ENCODE measurements around the gene LILRB4. TPM values are rescaled to one million over a fixed set of nuclear protein-coding genes. Genes with fewer than 3 reads are reported as not detected.

The LILRB4 gene
- total RNA-seq, 1 donor from 2014 or later = not detected

GRCh38 chr19:54692298-54692615, 29.5 kb downstream of the LILRB4 start:
- H3K79me2 ChIP-seq (ENCODE audit: insufficient read depth, low read length) = no peaks in the 10 kb centered on the region
- H3K27ac ChIP-seq (ENCODE audit: low read depth, low read length) = no peak overlapping the region
- H3K4me3 Mint-ChIP-seq (ENCODE audit: unreplicated experiment) = no peak overlapping the region
- no peaks in the 10 kb centered on the region for H3K36me3 ChIP-seq (ENCODE audit: insufficient read depth, low read length)
- TF ChIP-seq EZH2 (IDR thresholded peaks at IDR 0.05; ENCODE audit: insufficient read depth, low read length) = no peak
- TF ChIP-seq, protein P1, sequence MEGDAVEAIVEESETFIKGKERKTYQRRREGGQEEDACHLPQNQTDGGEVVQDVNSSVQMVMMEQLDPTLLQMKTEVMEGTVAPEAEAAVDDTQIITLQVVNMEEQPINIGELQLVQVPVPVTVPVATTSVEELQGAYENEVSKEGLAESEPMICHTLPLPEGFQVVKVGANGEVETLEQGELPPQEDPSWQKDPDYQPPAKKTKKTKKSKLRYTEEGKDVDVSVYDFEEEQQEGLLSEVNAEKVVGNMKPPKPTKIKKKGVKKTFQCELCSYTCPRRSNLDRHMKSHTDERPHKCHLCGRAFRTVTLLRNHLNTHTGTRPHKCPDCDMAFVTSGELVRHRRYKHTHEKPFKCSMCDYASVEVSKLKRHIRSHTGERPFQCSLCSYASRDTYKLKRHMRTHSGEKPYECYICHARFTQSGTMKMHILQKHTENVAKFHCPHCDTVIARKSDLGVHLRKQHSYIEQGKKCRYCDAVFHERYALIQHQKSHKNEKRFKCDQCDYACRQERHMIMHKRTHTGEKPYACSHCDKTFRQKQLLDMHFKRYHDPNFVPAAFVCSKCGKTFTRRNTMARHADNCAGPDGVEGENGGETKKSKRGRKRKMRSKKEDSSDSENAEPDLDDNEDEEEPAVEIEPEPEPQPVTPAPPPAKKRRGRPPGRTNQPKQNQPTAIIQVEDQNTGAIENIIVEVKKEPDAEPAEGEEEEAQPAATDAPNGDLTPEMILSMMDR (IDR thresholded peaks at IDR 0.05; ENCODE audit: insufficient read depth, low read depth, low read length) = no peak
- H3K9me3 ChIP-seq (ENCODE audit: insufficient read depth, low read depth, low read length) = peaks cover 7% of the 10 kb centered on the region
- H3K27me3 Mint-ChIP-seq (ENCODE audit: low read depth, unreplicated experiment) = no peaks in the 10 kb centered on the region
- H3K9ac ChIP-seq (ENCODE audit: low read length) = no peak overlapping the region
- no peaks in the 10 kb centered on the region for H3K4me1 ChIP-seq (ENCODE audit: insufficient read depth, low read length)
- H3K27ac Mint-ChIP-seq (ENCODE audit: unreplicated experiment) = no peak overlapping the region
- no peaks in the 10 kb centered on the region for H3K4me1 Mint-ChIP-seq (ENCODE audit: low read depth, unreplicated experiment)
- H2AFZ ChIP-seq (ENCODE audit: low read depth, low read length) = no peak overlapping the region
- FAIRE-seq = no peak
- H3K4me2 ChIP-seq (ENCODE audit: low read length) = no peak overlapping the region
- H3K9me3 Mint-ChIP-seq (ENCODE audit: unreplicated experiment) = peaks cover 12% of the 10 kb centered on the region
- H3K27me3 ChIP-seq (ENCODE audit: insufficient read depth, low read length) = no peaks in the 10 kb centered on the region
- no peak for DNase-seq (ENCODE audit: low read depth)
- no peak overlapping the region for H3K4me3 ChIP-seq (ENCODE audit: insufficient read depth, low read depth, low read length)
- no peaks in the 10 kb centered on the region for H3K36me3 Mint-ChIP-seq (ENCODE audit: low read depth, unreplicated experiment)
- no peaks in the 10 kb centered on the region for H4K20me1 ChIP-seq (ENCODE audit: insufficient read depth, low read length)

DNA sequence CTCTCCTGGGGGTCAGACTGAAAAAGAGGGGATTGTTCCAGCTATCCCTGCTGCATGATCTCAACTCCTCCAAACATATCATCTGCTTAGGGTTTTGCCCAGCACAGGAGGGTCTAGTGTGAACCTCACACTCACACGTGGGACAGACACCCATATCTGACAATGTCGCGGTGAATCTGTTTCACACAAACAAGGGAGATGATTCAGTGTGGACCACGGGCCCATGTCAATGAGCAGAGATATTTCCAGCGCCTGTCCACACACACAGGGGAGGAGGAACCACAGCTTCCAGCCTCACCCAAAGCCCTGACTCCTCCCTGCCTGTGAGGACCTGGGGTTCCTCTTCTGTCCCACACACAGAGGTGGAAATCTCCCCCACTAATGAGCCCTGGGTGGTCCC, 31.9 kb downstream of the LILRB4 start:
- peaks cover 12% of the 10 kb centered on the region for H3K9me3 Mint-ChIP-seq (ENCODE audit: unreplicated experiment)
- H2AFZ ChIP-seq (ENCODE audit: low read depth, low read length) = no peak overlapping the region
- no peak overlapping the region for H3K4me3 ChIP-seq (ENCODE audit: insufficient read depth, low read depth, low read length)
- peaks cover 7% of the 10 kb centered on the region for H3K9me3 ChIP-seq (ENCODE audit: insufficient read depth, low read depth, low read length)
- no peak overlapping the region for H3K4me2 ChIP-seq (ENCODE audit: low read length)
- H3K27ac Mint-ChIP-seq (ENCODE audit: unreplicated experiment) = no peak overlapping the region
- H3K36me3 Mint-ChIP-seq (ENCODE audit: low read depth, unreplicated experiment) = no peaks in the 10 kb centered on the region
- no peak for TF ChIP-seq EZH2 (IDR thresholded peaks at IDR 0.05; ENCODE audit: insufficient read depth, low read length)
- TF ChIP-seq, protein P1 (IDR thresholded peaks at IDR 0.05; ENCODE audit: insufficient read depth, low read depth, low read length) = no peak
- no peaks in the 10 kb centered on the region for H3K4me1 Mint-ChIP-seq (ENCODE audit: low read depth, unreplicated experiment)
- no peak for FAIRE-seq
- H3K27me3 Mint-ChIP-seq (ENCODE audit: low read depth, unreplicated experiment) = no peaks in the 10 kb centered on the region
- H3K79me2 ChIP-seq (ENCODE audit: insufficient read depth, low read length) = no peaks in the 10 kb centered on the region
- no peak overlapping the region for H3K9ac ChIP-seq (ENCODE audit: low read length)
- no peaks in the 10 kb centered on the region for H3K4me1 ChIP-seq (ENCODE audit: insufficient read depth, low read length)
- H3K27ac ChIP-seq (ENCODE audit: low read depth, low read length) = no peak overlapping the region
- DNase-seq (ENCODE audit: low read depth) = no peak
- H3K27me3 ChIP-seq (ENCODE audit: insufficient read depth, low read length) = no peaks in the 10 kb centered on the region
- no peak overlapping the region for H3K4me3 Mint-ChIP-seq (ENCODE audit: unreplicated experiment)
- H4K20me1 ChIP-seq (ENCODE audit: insufficient read depth, low read length) = no peaks in the 10 kb centered on the region
- H3K36me3 ChIP-seq (ENCODE audit: insufficient read depth, low read length) = no peaks in the 10 kb centered on the region

GRCh38 chr19:54696117-54696548, 33.3 kb downstream of the LILRB4 start:
- no peaks in the 10 kb centered on the region for H3K4me1 Mint-ChIP-seq (ENCODE audit: low read depth, unreplicated experiment)

More at GRCh38 chr19:54696117-54696548, 33.3 kb downstream of the LILRB4 start:
- Mint-ChIP-seq H3K4me3 (ENCODE audit: unreplicated experiment) (no peak overlapping the region), H3K36me3 (ENCODE audit: low read depth, unreplicated experiment) (no peaks in the 10 kb centered on the region), H3K27me3 (ENCODE audit: low read depth, unreplicated experiment) (no peaks in the 10 kb centered on the region), H3K9me3 (ENCODE audit: unreplicated experiment) (peaks cover 13% of the 10 kb centered on the region), H3K27ac (ENCODE audit: unreplicated experiment) (no peak overlapping the region)
- H3K4me2 ChIP-seq (ENCODE audit: low read length) = no peak overlapping the region
- H3K9ac ChIP-seq (ENCODE audit: low read length) = no peak overlapping the region
- H3K4me1 ChIP-seq (ENCODE audit: insufficient read depth, low read length) = no peaks in the 10 kb centered on the region
- H2AFZ ChIP-seq (ENCODE audit: low read depth, low read length) = no peak overlapping the region
- FAIRE-seq (no peak), DNase-seq (ENCODE audit: low read depth) (no peak)
- no peaks in the 10 kb centered on the region for H3K27me3 ChIP-seq (ENCODE audit: insufficient read depth, low read length)
- H3K36me3 ChIP-seq (ENCODE audit: insufficient read depth, low read length) = no peaks in the 10 kb centered on the region
- H3K4me3 ChIP-seq (ENCODE audit: insufficient read depth, low read depth, low read length) = no peak overlapping the region
- H3K9me3 ChIP-seq (ENCODE audit: insufficient read depth, low read depth, low read length) = peaks cover 13% of the 10 kb centered on the region
- no peaks in the 10 kb centered on the region for H4K20me1 ChIP-seq (ENCODE audit: insufficient read depth, low read length)
- no peak overlapping the region for H3K27ac ChIP-seq (ENCODE audit: low read depth, low read length)
- H3K79me2 ChIP-seq (ENCODE audit: insufficient read depth, low read length) = no peaks in the 10 kb centered on the region
- TF ChIP-seq, protein P1 (IDR thresholded peaks at IDR 0.05; ENCODE audit: insufficient read depth, low read depth, low read length) = no peak
- no peak for TF ChIP-seq EZH2 (IDR thresholded peaks at IDR 0.05; ENCODE audit: insufficient read depth, low read length)

Data from astrocyte (in vitro differentiated cells and primary cell).